WTC11 (cell line): Measurements from ENCODE around the gene FPR2. TPM values are rescaled to one million over a fixed set of nuclear protein-coding genes. Genes with fewer than 3 reads are reported as not detected.

Experiments used
- ATAC-seq: fragments of 200-7000 bp; cut with Tn5 transposase; 2 replicates; pipeline ENCODE4 v1.10.0; 2021; ENCODE audit warnings: mild to moderate bottlenecking, moderate library complexity
- CTCF ChIA-PET: fragments of 300-600 bp; sonication (Branson Sonifier 250); formaldehyde crosslinking; loops from one replicate; lab custom pipeline; 2021; ENCODE audit warnings: antibody characterized with exemption; lab: Charles Lee
- POLR2A ChIA-PET: fragments of 350-600 bp; sonication (Branson Sonifier 250); formaldehyde crosslinking; loops from one replicate; lab custom pipeline; 2021; ENCODE audit warnings: antibody characterized with exemption; lab: Charles Lee
- DNase-seq: peaks from one replicate; pipeline ENCODE4 v3.0.0; 2021; ENCODE audit warnings: low spot score
- H3K27ac Mint-ChIP-seq: 2 replicates; pipeline ENCODE4 v1.8.0; 2021; ENCODE audit warnings: mixed read lengths
- H3K27me3 Mint-ChIP-seq: 2 replicates; pipeline ENCODE4 v1.8.0; 2021; ENCODE audit warnings: low read depth, mild to moderate bottlenecking, moderate library complexity, mixed read lengths
- H3K36me3 Mint-ChIP-seq: 2 replicates; pipeline ENCODE4 v1.8.0; 2021; ENCODE audit warnings: mixed read lengths
- H3K4me1 Mint-ChIP-seq: 2 replicates; pipeline ENCODE4 v1.8.0; 2022; ENCODE audit warnings: mixed read lengths
- H3K4me3 Mint-ChIP-seq: 2 replicates; pipeline ENCODE4 v1.8.0; 2021; ENCODE audit warnings: mild to moderate bottlenecking, moderate library complexity, mixed read lengths
- H3K9me3 Mint-ChIP-seq: 2 replicates; pipeline ENCODE4 v1.8.0; 2021; ENCODE audit warnings: mixed read lengths
- FOXJ3 ChIP-seq: sonication (generic); formaldehyde crosslinking; IDR thresholded peaks from 2 replicates; pipeline ENCODE4 v1.9.0; 2021; ENCODE audit warnings: missing genetic modification reagents, mild to moderate bottlenecking, borderline replicate concordance
- HMGA2 ChIP-seq: fragments of 250-450 bp; sonication (Bioruptor Pico); IDR thresholded peaks from 2 replicates; pipeline ENCODE4 v1.4.0; 2021; ENCODE audit warnings: mild to moderate bottlenecking, moderate library complexity
- JAZF1 ChIP-seq: fragments of 250-450 bp; sonication (Bioruptor Pico); IDR thresholded peaks from 2 replicates; pipeline ENCODE4 v1.9.0; 2021; ENCODE audit warnings: moderate library complexity, mild to moderate bottlenecking, inconsistent platforms
- SMAD4 ChIP-seq: sonication (generic); formaldehyde crosslinking; IDR thresholded peaks from 2 replicates; pipeline ENCODE4 v1.8.0; 2022; ENCODE audit warnings: mild to moderate bottlenecking, missing genetic modification reagents
- TEAD4 ChIP-seq: sonication (generic); formaldehyde crosslinking; IDR thresholded peaks from 2 replicates; pipeline ENCODE4 v1.8.0; 2022; ENCODE audit warnings: mild to moderate bottlenecking, missing genetic modification reagents
- ZNF232 ChIP-seq: sonication (generic); formaldehyde crosslinking; IDR thresholded peaks from 2 replicates; pipeline ENCODE4 v1.8.0; 2022; ENCODE audit warnings: mild to moderate bottlenecking, missing genetic modification reagents
- ZNF396 ChIP-seq: fragments of 250-450 bp; sonication (Bioruptor Pico); IDR thresholded peaks from 2 replicates; pipeline ENCODE4 v1.8.0; 2021; ENCODE audit warnings: mild to moderate bottlenecking, moderate library complexity, borderline replicate concordance
- total RNA-seq: library from RNA; stranded (reverse); gene quantifications from 3 replicates; pipeline ENCODE4 v1.2.3, GENCODE V29; 2021
- TF ChIP-seq, protein P1 (sequence below): sonication (generic); formaldehyde crosslinking; conservative IDR thresholded peaks from 2 replicates; pipeline ENCODE4 v1.8.1; 2023; ENCODE audit warnings: mild to moderate bottlenecking, low read depth, missing genetic modification reagents, moderate library complexity
- TF ChIP-seq, protein P2 (sequence below): sonication (generic); formaldehyde crosslinking; IDR thresholded peaks from 2 replicates; pipeline ENCODE4 v1.8.1; 2023; ENCODE audit warnings: mild to moderate bottlenecking, missing genetic modification reagents
- TF ChIP-seq, protein P3 (sequence below): sonication (generic); formaldehyde crosslinking; IDR thresholded peaks from 2 replicates; pipeline ENCODE4 v1.8.0; 2022; ENCODE audit warnings: mild to moderate bottlenecking, missing genetic modification reagents
- TF ChIP-seq, protein P4 (sequence below): sonication (generic); formaldehyde crosslinking; IDR thresholded peaks from 2 replicates; pipeline ENCODE4 v1.8.1; 2022; ENCODE audit warnings: mild to moderate bottlenecking, moderate library complexity, missing genetic modification reagents
- TF ChIP-seq, protein P5 (sequence below): sonication (generic); formaldehyde crosslinking; IDR thresholded peaks from 2 replicates; pipeline ENCODE4 v1.8.0; 2023; ENCODE audit warnings: mild to moderate bottlenecking, missing genetic modification reagents
- TF ChIP-seq, protein P6 (sequence below): sonication (generic); formaldehyde crosslinking; IDR thresholded peaks from 2 replicates; pipeline ENCODE4 v1.8.1; 2022; ENCODE audit warnings: mild to moderate bottlenecking, missing genetic modification reagents, moderate library complexity, borderline replicate concordance
- TF ChIP-seq, protein P7 (sequence below): fragments of 250-450 bp; sonication (Bioruptor Pico); IDR thresholded peaks from 2 replicates; pipeline ENCODE4 v1.9.0; 2021; ENCODE audit warnings: mild to moderate bottlenecking, borderline replicate concordance
- TF ChIP-seq, protein P8 (sequence below): sonication (generic); formaldehyde crosslinking; IDR thresholded peaks from 2 replicates; pipeline ENCODE4 v1.8.0; 2023; ENCODE audit warnings: missing genetic modification reagents

The FPR2 gene
- total RNA-seq, 1 experiment from 2014 or later = 0.31 TPM

DNA sequence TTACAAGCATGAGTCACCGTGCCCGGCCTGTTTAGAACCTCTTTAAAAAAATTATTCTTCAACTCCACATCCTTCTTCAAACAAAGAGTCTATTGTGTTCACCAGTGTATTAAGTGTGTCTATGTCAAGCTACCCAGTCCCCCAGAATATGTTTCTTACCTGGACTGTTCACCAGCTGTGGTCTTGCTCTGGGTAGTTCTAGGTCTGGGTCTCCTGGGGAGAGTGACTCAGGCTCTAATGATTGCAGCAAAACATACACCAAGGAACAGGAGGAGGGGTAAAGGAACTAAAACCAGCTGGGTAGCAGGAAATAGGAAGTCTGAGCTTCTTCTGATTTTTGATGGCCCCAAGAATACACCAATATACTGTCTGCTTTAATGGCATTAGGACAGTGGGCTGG is 9.3 kb upstream of the FPR2 start, which contains the start of gene FPR1:
FPR1 (minus strand) TSS at position 224 of the 400 bp plus-strand sequence. CDS start 4,884 bp downstream, outside the sequence.
- no peak for DNase-seq
- peaks cover 29% of the 10 kb centered on the region for H3K9me3 Mint-ChIP-seq
- CTCF ChIA-PET = interaction anchor here (1.7 kb wide), 1 partner anchor 26 kb away, joined by 4 read pairs; no protein-coding TSS in a partner anchor

DNA sequence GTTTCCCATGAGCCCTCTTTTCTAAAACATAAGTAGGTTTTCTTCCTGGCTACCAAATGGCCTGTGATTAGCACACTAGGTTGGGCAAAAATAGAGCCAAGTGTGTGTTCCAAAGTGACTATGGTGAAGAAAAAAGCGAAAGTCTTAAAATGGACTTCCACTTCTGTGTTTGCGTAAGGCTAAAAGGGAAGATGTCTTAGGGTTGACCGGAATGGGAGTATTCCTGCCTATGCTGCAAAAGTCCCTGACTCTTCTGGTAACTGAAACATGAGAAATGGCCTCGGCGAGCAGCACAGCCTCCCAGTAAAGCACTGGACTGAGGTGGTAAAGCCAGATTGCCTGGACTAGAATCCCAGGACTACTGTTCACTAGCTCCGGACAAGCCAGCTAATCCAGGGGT is 6.9 kb upstream of the FPR2 start:
- CTCF ChIA-PET = no interaction called here
- H3K9me3 Mint-ChIP-seq = peaks cover 32% of the 10 kb centered on the region
- peaks cover 8% of the 10 kb centered on the region for H3K27me3 Mint-ChIP-seq
- no peaks in the 10 kb centered on the region for H3K36me3 Mint-ChIP-seq
- no peak for ATAC-seq
- H3K4me3 Mint-ChIP-seq = no peak overlapping the region
- POLR2A ChIA-PET = no interaction called here
- TF ChIP-seq, protein P1, sequence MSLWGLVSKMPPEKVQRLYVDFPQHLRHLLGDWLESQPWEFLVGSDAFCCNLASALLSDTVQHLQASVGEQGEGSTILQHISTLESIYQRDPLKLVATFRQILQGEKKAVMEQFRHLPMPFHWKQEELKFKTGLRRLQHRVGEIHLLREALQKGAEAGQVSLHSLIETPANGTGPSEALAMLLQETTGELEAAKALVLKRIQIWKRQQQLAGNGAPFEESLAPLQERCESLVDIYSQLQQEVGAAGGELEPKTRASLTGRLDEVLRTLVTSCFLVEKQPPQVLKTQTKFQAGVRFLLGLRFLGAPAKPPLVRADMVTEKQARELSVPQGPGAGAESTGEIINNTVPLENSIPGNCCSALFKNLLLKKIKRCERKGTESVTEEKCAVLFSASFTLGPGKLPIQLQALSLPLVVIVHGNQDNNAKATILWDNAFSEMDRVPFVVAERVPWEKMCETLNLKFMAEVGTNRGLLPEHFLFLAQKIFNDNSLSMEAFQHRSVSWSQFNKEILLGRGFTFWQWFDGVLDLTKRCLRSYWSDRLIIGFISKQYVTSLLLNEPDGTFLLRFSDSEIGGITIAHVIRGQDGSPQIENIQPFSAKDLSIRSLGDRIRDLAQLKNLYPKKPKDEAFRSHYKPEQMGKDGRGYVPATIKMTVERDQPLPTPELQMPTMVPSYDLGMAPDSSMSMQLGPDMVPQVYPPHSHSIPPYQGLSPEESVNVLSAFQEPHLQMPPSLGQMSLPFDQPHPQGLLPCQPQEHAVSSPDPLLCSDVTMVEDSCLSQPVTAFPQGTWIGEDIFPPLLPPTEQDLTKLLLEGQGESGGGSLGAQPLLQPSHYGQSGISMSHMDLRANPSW = no peak
- TF ChIP-seq, protein P2, sequence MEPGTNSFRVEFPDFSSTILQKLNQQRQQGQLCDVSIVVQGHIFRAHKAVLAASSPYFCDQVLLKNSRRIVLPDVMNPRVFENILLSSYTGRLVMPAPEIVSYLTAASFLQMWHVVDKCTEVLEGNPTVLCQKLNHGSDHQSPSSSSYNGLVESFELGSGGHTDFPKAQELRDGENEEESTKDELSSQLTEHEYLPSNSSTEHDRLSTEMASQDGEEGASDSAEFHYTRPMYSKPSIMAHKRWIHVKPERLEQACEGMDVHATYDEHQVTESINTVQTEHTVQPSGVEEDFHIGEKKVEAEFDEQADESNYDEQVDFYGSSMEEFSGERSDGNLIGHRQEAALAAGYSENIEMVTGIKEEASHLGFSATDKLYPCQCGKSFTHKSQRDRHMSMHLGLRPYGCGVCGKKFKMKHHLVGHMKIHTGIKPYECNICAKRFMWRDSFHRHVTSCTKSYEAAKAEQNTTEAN = no peak
- no peak for TF ChIP-seq ZNF396
- TF ChIP-seq, protein P3, sequence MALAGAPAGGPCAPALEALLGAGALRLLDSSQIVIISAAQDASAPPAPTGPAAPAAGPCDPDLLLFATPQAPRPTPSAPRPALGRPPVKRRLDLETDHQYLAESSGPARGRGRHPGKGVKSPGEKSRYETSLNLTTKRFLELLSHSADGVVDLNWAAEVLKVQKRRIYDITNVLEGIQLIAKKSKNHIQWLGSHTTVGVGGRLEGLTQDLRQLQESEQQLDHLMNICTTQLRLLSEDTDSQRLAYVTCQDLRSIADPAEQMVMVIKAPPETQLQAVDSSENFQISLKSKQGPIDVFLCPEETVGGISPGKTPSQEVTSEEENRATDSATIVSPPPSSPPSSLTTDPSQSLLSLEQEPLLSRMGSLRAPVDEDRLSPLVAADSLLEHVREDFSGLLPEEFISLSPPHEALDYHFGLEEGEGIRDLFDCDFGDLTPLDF = no peak
- no peak for DNase-seq
- no peak overlapping the region for H3K27ac Mint-ChIP-seq
- H3K4me1 Mint-ChIP-seq = no peaks in the 10 kb centered on the region

More for the DNA sequence above, 9.3 kb upstream of the FPR2 start, which contains the start of gene FPR1:
- TF ChIP-seq, protein P4, sequence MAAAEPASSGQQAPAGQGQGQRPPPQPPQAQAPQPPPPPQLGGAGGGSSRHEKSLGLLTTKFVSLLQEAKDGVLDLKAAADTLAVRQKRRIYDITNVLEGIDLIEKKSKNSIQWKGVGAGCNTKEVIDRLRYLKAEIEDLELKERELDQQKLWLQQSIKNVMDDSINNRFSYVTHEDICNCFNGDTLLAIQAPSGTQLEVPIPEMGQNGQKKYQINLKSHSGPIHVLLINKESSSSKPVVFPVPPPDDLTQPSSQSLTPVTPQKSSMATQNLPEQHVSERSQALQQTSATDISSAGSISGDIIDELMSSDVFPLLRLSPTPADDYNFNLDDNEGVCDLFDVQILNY = no peak
- TF ChIP-seq ZNF232 (CRISPR knock-in tag) = no peak
- no peak for TF ChIP-seq TEAD4
- TF ChIP-seq, protein P5, sequence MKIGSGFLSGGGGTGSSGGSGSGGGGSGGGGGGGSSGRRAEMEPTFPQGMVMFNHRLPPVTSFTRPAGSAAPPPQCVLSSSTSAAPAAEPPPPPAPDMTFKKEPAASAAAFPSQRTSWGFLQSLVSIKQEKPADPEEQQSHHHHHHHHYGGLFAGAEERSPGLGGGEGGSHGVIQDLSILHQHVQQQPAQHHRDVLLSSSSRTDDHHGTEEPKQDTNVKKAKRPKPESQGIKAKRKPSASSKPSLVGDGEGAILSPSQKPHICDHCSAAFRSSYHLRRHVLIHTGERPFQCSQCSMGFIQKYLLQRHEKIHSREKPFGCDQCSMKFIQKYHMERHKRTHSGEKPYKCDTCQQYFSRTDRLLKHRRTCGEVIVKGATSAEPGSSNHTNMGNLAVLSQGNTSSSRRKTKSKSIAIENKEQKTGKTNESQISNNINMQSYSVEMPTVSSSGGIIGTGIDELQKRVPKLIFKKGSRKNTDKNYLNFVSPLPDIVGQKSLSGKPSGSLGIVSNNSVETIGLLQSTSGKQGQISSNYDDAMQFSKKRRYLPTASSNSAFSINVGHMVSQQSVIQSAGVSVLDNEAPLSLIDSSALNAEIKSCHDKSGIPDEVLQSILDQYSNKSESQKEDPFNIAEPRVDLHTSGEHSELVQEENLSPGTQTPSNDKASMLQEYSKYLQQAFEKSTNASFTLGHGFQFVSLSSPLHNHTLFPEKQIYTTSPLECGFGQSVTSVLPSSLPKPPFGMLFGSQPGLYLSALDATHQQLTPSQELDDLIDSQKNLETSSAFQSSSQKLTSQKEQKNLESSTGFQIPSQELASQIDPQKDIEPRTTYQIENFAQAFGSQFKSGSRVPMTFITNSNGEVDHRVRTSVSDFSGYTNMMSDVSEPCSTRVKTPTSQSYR (CRISPR knock-in tag) = no peak
- TF ChIP-seq, protein P6, sequence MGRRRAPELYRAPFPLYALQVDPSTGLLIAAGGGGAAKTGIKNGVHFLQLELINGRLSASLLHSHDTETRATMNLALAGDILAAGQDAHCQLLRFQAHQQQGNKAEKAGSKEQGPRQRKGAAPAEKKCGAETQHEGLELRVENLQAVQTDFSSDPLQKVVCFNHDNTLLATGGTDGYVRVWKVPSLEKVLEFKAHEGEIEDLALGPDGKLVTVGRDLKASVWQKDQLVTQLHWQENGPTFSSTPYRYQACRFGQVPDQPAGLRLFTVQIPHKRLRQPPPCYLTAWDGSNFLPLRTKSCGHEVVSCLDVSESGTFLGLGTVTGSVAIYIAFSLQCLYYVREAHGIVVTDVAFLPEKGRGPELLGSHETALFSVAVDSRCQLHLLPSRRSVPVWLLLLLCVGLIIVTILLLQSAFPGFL (CRISPR knock-in tag) = no peak
- TF ChIP-seq HMGA2 (CRISPR knock-in tag) = no peak
- no peak for ATAC-seq
- no peak within 1 kb of the TSS for H3K27ac Mint-ChIP-seq
- H3K36me3 Mint-ChIP-seq = no peaks in the 10 kb centered on the region
- POLR2A ChIA-PET = no interaction called here
- no peak within 1 kb of the TSS for H3K4me3 Mint-ChIP-seq
- peaks cover 11% of the 10 kb centered on the region for H3K27me3 Mint-ChIP-seq
- no peaks in the 10 kb centered on the region for H3K4me1 Mint-ChIP-seq

DNA sequence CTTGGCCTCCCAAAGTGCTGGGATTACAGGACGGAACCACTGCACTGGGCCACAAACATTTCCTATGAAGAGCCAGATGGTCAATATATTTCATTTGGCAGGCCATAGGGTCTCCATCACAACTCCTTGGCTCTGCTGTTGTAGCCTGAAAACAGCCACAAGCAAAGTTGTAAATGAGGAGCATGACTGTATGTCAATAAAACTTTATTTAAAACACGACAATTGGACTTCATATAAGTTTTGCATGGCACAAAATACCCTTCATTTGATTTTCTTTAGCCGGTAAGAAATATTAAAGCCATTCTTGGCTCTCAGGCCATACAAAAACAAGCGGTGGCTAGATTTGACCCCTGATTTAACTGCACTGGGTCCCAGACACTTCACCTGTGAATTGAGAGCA is 6.2 kb upstream of the FPR2 start:
- ChIA-PET POLR2A (no interaction called here), CTCF (no interaction called here)
- Mint-ChIP-seq H3K4me1 (no peaks in the 10 kb centered on the region), H3K27me3 (peaks cover 8% of the 10 kb centered on the region), H3K4me3 (no peak overlapping the region), H3K9me3 (peaks cover 32% of the 10 kb centered on the region), H3K36me3 (no peaks in the 10 kb centered on the region), H3K27ac (no peak overlapping the region)
- DNase-seq (no peak), ATAC-seq (no peak)
- no peak for TF ChIP-seq SMAD4 (CRISPR knock-in tag)
- no peak for TF ChIP-seq JAZF1
- TF ChIP-seq, protein P7, sequence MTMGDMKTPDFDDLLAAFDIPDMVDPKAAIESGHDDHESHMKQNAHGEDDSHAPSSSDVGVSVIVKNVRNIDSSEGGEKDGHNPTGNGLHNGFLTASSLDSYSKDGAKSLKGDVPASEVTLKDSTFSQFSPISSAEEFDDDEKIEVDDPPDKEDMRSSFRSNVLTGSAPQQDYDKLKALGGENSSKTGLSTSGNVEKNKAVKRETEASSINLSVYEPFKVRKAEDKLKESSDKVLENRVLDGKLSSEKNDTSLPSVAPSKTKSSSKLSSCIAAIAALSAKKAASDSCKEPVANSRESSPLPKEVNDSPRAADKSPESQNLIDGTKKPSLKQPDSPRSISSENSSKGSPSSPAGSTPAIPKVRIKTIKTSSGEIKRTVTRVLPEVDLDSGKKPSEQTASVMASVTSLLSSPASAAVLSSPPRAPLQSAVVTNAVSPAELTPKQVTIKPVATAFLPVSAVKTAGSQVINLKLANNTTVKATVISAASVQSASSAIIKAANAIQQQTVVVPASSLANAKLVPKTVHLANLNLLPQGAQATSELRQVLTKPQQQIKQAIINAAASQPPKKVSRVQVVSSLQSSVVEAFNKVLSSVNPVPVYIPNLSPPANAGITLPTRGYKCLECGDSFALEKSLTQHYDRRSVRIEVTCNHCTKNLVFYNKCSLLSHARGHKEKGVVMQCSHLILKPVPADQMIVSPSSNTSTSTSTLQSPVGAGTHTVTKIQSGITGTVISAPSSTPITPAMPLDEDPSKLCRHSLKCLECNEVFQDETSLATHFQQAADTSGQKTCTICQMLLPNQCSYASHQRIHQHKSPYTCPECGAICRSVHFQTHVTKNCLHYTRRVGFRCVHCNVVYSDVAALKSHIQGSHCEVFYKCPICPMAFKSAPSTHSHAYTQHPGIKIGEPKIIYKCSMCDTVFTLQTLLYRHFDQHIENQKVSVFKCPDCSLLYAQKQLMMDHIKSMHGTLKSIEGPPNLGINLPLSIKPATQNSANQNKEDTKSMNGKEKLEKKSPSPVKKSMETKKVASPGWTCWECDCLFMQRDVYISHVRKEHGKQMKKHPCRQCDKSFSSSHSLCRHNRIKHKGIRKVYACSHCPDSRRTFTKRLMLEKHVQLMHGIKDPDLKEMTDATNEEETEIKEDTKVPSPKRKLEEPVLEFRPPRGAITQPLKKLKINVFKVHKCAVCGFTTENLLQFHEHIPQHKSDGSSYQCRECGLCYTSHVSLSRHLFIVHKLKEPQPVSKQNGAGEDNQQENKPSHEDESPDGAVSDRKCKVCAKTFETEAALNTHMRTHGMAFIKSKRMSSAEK (CRISPR knock-in tag) = no peak
- no peak for TF ChIP-seq FOXJ3 (CRISPR knock-in tag)
- TF ChIP-seq, protein P3 = no peak
- TF ChIP-seq, protein P8, sequence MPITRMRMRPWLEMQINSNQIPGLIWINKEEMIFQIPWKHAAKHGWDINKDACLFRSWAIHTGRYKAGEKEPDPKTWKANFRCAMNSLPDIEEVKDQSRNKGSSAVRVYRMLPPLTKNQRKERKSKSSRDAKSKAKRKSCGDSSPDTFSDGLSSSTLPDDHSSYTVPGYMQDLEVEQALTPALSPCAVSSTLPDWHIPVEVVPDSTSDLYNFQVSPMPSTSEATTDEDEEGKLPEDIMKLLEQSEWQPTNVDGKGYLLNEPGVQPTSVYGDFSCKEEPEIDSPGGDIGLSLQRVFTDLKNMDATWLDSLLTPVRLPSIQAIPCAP (CRISPR knock-in tag) = no peak
